BJ (cell line): ENCODE measurements around the gene ZNF425. TPM values are rescaled to one million over a fixed set of nuclear protein-coding genes. Genes with fewer than 3 reads are reported as not detected.

ENCODE experiments used
- CTCF ChIA-PET: fragments of 350-600 bp; formaldehyde crosslinking; extraction: SDS; loops from one replicate; lab custom pipeline; 2021; ENCODE audit warnings: antibody characterized with exemption, inconsistent platforms; lab: Yijun Ruan, JAX
- POLR2A ChIA-PET: fragments of 300-600 bp; sonication (Branson Sonifier 250); formaldehyde crosslinking; extraction: SDS; loops from one replicate; lab custom pipeline; 2021; ENCODE audit warnings: antibody characterized with exemption; lab: Charles Lee
- DNase-seq: peaks from one replicate; pipeline ENCODE4 v3.0.0-alpha.2; 2011; ENCODE audit warnings: low read depth
- H3K27me3 ChIP-seq: 2 replicates; pipeline ENCODE4 v1.6.0; 2011; ENCODE audit warnings: low read length; ENCODE audit not compliant: control insufficient read depth, insufficient read depth
- H3K36me3 ChIP-seq: 2 replicates; pipeline ENCODE4 v1.5.1; 2011; ENCODE audit warnings: low read length; ENCODE audit not compliant: control insufficient read depth, insufficient read depth
- H3K4me3 ChIP-seq: 2 replicates; pipeline ENCODE4 v1.5.1; 2011; ENCODE audit warnings: low read depth, mild to moderate bottlenecking, control low read depth, low read length
- CTCF ChIP-seq: IDR thresholded peaks from 2 replicates; pipeline ENCODE4 v1.5.1; 2011; ENCODE audit warnings: low read depth, mild to moderate bottlenecking, control low read depth, inconsistent platforms, low read length, moderate library complexity; ENCODE audit not compliant: insufficient read depth
- polyA plus RNA-seq: library from polyadenylated mRNA; depleted of rRNA; stranded (reverse); fragments of >200 nt; gene quantifications from 2 replicates; pipeline ENCODE4 v1.2.3, GENCODE V29; 2011

Gene ZNF425
- polyA plus RNA-seq, 1 experiment: 2.0 TPM

GRCh38 chr7:149133028-149133710 is 7.0 kb upstream of the ZNF425 start:
- Histone ChIP-seq H3K27me3 (no peaks in the 10 kb centered on the region), H3K36me3 (peaks cover 1% of the 10 kb centered on the region; the same call in 1 of the 2 replicates), H3K4me3 (no peak overlapping the region)
- POLR2A ChIA-PET: no interaction called here
- CTCF ChIA-PET: interaction anchor here (0.9 to 3.9 kb wide), 2 partner anchors 15 to 107 kb away, joined by 4 to 21 read pairs; partner anchors contain the start of gene ZNF398
- no peak for TF ChIP-seq CTCF
- DNase-seq: no peak

- CTCF ChIA-PET: interaction anchor here (1.2 to 3.9 kb wide), 2 partner anchors 17 to 65 kb away, joined by 3 to 21 read pairs; partner anchors contain the start of gene ZNF398
- Histone ChIP-seq H3K36me3 (peaks cover 1% of the 10 kb centered on the region; the same call in 1 of the 2 replicates), H3K27me3 (no peaks in the 10 kb centered on the region), H3K4me3 (no peak overlapping the region)
- no peak for TF ChIP-seq CTCF
- POLR2A ChIA-PET: no interaction called here
- DNase-seq: no peak
Observed at GRCh38 chr7:149130572-149131198, 4.6 kb upstream of the ZNF425 start.

- Histone ChIP-seq H3K27me3 (no peaks in the 10 kb centered on the region), H3K4me3 (peak overlapping the region; percentile 91), H3K36me3 (no peaks in the 10 kb centered on the region)
- POLR2A ChIA-PET: no interaction called here
- CTCF ChIA-PET: interaction anchor here (0.6 to 4.6 kb wide), 17 partner anchors 9 to 1288 kb away, joined by 3 to 27 read pairs (median 4); partner anchors contain the start of gene ZNF398
- no peak for TF ChIP-seq CTCF
- no peak for DNase-seq
Observed at GRCh38 chr7:149126662-149127266, 640 bp upstream of the ZNF425 start.

GRCh38 chr7:149125189-149125862 is 798 bp downstream of the ZNF425 start:
- ChIA-PET POLR2A (interaction anchor here (0.6 kb wide), 1 partner anchor 1308 kb away, joined by 4 read pairs; no protein-coding TSS in a partner anchor), CTCF (interaction anchor here (0.6 to 4.6 kb wide), 19 partner anchors 7 to 1289 kb away, joined by 3 to 27 read pairs (median 4); partner anchors contain the start of genes ZNF398 and ZNF786)
- no peak for DNase-seq
- TF ChIP-seq CTCF: no peak
- Histone ChIP-seq H3K36me3 (no peaks in the 10 kb centered on the region), H3K27me3 (no peaks in the 10 kb centered on the region), H3K4me3 (peak overlapping the region; percentile 91)
